ENCODE data around the gene DTNB.

DTNB gene

DNA sequence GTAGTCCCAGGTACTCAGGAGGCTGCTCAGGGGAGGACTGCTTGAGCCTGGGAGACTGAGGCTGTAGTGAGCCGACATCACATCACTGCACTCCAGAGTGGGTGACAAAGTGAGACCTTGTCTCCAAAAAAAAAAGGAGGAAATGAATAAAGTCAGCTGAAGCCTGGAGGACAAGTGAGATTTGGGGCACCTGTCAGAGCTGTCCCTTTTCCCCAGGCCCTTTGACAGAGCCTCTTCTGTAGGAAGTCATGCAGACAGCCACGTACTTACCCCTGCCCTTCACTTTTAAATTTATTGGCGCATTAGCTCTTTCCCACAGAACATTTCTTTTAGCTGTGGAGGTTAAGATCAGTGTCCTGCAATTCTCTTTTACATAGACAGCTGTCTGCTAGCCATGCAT, 180.7 kb downstream of the DTNB start:
- no peak for DNase-seq

DNA sequence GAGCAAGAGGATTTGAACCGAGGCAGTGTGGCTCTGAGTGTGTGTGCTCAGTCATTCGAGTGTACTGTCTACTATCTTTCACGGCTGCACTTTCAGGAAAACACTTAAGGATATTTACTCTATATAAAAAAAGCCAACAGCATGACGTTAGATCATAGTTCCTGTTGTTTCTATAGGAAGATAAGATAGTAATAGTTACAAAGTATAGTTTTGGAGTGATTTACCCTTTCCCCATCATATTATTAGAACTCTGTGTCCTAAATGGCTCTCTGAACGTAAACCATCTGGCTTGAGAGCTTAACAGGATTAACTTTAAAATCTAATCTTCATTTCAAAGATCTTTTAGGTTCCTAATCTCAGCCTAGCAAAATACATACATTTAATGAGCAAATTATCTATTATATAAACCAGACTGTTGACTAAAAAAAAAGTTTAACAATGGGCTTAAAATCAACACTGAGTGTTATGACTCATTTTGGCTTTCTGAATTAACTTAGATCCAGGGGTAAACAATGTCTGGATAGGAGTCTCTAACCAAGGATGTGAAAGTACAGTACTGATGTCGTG, 181.3 kb downstream of the DTNB start:
- DNase-seq, result no peak

DNA sequence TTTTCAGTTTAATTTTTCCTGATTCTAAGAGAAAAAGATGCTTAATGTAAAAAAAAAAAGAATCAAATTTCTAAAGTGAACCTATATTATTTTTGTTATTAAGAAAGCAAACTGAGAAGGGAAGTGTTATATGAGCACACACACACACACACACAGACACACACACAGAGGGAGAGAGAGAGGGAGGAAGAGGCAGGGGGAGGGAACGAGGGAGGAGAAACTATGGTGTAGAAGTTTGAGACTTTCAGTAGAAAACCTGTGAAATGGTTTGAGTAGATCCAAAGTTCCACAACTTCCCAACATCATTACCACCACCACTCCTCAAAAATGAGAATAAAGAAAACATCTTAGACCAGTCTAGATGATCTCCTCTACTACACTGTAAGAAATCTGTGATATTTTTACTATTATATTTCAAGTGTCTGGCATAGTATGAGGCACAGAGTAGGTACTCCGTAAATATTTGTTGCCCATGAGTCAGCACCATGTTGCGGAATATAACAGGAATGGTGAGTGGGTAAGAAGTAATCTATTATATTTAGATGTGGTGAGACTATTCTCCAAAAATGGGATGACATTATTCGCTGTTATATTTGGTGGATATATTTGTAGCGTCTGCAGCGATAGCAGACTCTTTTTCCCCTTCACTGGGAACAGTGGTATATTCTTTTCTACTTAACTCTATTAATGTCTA, 182.2 kb downstream of the DTNB start:
- DNase-seq, result no peak

DNA sequence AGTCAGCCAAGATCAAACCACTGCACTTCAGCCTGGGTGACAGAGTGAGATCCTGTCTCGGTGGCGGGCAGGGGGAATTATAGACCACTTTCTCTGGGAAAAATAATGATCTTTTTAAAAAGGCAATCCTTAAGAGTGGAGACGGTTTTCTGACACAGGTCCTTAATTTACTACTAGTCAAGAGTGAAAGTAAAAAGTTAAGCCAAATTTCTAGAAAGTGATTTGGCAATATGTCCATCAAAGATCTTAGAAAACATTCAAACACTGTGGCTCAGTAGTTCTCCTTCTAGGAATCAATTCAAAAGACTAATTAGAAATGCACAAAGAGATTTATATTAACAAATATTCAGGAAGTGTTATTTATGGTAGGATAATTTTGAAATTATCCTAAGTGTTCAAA, 183.2 kb downstream of the DTNB start:
- DNase-seq, result no peak

DNA sequence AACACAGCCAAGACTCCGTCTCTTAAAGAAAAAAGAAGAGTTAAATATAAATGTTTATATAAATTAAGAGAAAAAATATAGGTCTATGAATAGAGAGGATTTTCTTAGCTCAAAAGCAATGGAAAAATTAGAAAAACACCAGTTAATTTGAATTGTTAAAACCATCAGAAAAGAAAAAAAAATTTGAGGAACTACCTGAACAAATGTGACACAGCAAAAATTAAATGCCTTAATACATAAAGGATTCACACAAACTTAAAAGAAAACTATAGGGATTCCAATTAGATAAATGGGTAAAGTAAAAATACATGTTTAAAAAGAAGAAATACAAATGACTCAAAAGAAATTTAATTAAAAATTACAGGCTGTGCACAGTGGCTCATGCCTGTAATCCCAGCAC, 183.7 kb downstream of the DTNB start:
- no peak for DNase-seq

DNA sequence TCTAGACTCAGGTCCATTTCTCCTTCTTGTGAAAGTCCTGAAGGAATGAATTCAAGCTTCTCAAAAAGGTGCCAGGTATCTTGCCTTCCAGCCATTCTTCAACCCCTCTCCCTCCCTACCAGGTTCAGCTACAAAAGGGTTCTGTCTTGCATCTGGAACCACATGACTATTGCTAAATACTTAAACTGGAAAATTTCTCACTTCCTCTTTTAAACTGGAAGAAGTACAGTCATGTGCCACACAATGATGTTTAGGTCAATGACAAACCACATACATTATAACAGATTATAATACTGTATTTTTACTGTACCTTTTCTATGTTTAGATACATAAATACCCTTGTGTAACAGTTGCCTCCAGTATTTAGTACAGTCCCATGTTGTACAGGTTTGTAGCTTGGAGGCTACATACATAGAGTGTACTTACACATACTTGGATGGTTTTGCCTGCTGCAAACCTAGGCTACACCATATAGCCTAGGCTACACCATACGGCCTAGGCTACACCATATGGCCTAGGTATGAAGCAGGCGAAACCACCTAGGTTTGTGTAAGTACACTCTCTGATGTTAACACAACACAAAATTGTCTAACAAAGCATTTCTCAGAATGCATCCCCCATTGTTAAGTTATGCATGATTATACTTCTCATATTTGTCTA, 189.6 kb downstream of the DTNB start:
- DNase-seq, result no peak

DNA sequence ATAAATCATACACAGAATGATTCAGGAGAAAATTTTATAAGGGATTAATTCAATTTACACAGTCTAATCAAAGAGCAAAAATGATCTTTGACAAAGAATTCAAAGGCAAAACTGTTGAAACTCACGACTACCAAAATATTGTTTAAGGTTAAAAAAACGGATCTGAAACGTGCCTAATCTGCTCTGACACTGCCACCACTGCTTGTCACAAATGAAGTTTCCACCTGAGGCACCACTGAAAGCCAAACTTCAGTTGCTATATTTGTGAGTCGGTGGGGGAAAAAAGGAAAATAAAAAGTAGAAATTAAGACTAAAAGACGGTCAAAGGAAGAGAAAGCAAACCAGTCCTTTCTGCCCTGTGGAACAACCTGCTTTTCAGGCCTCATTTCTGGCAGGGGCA, 191.0 kb downstream of the DTNB start:
- no peak for DNase-seq

DNA sequence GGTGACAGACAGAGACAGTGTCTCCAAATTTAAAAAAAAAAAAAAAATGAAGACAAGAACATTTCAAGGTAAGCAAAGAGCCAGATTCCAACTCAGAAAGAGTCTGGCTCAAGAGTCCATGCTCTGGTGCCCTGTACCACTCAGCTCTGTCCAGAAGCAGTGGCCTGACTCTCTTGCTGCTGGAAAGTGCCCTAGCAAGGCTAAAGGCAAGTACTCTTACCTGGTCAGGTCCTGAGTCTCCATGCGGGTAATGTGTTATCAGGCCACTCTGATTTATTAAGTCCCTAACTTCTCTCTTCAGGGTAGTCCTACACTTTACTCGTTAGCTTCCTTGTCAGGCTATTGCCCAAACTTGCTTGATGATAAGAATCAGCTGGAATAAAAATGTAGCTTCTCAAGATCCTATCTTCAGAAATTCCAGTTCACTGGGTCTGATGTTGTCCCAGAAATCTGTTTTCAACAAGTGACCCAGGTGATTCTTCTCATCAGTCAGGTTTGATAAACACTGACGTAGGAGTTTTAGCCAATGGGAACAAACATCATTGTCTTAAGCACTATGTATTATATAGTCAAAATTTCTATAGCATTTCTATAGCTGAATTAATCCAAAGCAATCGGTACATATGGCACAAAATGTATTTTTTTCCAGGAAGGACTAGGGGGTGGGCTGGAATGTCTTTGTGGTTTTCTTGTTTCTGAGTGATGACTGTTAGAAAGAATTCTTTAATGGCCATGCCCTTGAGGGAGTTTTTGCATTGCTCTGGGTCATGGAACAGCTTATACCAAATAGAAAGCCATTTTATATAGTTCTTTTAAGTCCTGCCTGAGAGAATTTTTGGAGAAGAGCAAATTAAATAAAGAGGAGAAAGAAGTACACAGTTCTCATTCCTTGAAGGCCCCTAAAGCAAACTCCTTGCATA, 191.7 kb downstream of the DTNB start:
- DNase-seq, result no peak

DNA sequence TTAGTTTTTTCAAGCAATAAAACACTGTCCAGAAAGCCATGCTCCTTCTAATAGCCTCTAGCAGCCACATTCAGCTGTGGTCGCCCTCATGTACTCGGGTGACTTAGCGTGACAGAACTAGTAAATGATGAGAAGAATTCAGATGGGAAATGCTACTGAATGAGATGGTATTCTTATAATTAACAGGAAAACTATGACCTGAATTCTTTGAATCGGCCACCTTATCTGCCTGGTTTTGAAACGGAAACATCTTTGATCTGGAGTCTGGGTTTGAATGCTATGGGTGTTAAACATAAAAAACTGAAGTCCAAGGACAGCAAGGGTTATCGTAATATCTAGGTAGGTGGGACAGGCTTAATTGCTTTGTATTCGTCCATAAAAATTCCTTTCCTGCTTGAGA, 192.8 kb downstream of the DTNB start:
- DNase-seq, result no peak

DNA sequence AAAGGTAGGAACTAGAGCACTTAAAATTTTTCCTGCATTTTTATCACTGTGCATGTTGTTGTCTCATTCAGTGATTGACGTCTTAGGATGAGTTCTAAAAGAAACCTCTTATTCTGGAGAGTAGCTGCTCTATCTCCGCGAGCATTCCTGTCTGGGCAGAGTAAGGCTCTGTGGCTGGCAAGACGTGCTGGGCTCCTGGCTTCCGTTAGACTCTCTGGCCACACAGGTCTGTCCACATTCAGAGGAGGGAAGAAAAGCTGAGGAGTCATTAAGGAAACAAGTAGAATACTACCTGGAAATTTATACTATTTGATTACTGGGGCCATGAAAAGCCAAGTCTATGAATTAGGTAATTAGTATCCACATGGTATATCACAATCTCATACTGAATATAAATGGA, 193.6 kb downstream of the DTNB start:
- DNase-seq, result no peak

DNA sequence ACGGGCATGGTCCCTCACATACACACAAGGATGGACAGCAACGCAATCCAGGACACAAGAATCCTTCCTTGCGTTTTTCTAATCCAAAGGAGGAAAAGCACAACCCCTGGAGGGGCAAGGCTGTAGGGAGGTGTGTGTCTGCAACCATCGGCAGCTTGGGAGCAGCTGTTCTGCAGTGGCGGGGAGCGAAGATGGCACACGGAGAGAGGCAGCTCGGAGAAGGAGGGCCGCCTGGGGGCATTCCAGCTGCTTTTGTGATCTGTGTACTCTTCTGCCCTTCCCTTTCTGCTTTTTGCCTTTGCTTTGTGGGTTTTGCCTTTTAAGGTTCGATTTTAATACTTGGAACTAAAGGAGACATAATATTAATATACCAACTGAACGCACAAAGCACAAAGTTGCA, 194.6 kb downstream of the DTNB start:
- no peak for DNase-seq

DNA sequence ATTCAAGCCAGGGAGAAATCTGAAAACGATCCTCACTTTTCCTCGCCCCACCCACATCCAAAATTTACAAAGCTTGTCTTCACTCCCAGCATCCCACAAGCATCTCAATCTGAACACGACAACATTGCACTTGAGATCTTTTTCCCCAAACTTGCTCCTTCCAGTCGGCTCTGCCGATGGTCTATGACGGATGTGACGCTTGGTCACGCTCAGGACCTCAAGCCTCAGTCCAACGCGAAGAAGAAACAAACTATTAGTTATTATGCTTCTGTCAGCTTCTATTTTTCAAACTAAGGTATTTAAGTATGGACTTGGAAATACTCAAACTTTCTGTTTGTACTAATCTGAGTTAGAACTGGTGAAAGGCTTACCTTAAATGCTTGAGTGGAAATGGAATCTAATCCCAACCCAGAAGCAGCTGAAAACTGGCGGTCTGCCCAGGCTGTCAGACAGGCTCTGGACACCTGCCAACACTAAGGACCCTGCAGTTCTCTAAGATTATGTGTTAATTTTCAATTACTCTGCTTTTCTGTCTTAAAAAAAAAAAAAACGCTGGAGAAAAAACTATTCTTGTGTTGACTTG, 199.5 kb downstream of the DTNB start:
- DNase-seq, result no peak

DNA sequence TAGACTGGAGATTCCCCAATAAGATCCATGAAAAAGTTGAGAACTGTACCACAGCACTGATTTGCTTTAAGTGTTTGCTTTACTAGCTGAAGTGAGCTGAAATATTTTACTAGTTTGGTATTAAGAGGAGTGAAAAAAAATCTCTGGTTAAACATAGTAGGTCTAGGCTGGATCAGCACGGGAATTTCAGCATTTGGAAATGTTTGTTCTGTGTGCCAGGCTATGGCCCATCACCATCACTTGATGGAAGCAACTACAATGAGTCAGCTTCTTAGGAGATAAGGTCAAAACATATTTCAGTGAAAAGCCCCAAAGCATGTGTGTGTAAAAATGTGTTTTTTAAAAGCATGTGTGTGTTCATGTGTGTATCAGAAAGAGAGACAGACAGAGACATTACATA, 200.2 kb downstream of the DTNB start:
- no peak for DNase-seq

DNA sequence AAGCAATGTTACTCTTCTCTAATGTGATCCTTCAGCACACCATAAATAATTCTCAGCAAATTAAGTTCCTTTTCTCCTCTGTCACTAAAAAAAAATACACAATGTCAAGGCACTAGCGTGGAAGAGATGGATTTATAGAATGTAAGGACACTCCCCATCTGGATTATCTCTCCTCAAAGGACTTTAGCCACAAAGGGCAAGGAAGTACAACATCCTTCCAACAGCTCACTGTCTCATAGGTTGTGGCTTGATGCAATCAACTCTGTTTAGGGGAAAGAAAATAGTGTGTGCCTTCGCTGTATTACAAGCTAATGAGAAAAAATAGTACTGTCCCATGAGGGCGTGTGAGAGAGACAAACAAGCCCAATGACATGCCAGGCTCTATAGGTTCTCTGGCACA, 202.6 kb downstream of the DTNB start:
- no peak for DNase-seq

DNA sequence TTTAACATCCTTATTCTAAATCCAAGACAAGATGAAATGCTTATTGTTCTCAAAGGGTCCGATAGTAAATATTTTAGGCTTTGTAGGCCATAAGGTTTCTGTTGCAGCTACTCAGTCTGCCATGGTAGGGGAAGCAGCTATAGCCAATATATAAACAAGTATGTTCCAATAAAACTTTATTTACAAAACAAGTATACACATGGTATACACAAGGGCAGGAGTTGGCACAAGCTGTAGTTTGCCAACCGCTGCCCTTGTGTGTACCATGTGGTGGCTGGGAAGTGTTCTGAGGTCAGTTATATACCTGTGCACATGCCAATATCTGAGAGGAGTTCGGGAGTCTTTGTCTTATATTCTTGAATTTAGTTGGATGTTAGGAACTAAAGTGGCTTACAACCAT, 205.6 kb downstream of the DTNB start:
- DNase-seq, result no peak

DNA sequence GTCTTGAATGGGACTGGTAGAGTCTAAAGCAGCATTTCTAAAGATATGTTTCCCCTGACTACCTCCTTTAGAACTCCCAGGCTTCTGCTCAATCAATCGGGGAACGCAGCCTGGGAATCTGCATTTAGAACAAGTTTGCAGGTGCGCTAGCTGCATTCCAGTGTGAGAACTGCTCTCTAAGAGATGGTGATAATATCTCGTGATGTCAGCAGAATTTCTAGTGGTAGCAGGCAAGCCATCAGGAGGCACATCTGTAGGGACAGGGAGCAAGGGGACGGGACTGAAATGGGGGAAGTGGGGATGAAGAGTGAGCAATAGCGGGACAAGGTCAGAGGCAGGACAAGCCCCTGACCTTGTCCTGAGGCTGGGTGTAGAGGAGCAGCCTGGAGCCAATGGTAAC, 211.4 kb downstream of the DTNB start:
- DNase-seq, result no peak

DNA sequence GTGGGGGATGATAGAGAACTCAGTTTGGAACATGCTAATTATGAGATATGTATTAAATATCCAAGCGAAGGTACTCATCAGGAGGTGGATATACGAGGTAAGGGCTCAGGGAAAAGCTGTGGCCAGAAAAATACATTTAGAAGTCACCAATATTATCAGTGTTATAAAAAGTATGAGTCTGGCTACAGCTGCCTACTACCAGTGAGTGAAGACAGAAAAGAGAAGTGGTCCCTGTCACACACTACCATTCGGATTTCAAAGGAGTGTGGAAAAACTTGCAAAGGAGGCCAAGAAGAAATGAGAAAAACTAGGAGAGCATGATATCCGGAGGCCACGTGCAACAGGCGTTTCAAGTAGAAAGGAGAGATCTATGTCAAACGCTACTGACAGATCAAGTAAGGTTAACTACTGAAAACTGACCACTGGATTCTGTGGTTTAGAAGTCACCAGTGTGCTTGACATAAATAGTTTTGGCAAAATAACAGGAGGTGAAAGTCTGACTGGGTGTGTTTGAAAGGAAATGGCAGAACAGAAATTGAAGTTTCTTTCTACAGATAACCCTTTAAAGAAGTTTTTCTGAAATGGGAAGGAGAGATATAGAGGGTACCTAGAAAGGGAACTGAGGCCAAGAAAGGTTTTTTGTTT, 213.0 kb downstream of the DTNB start:
- no peak for DNase-seq

DNA sequence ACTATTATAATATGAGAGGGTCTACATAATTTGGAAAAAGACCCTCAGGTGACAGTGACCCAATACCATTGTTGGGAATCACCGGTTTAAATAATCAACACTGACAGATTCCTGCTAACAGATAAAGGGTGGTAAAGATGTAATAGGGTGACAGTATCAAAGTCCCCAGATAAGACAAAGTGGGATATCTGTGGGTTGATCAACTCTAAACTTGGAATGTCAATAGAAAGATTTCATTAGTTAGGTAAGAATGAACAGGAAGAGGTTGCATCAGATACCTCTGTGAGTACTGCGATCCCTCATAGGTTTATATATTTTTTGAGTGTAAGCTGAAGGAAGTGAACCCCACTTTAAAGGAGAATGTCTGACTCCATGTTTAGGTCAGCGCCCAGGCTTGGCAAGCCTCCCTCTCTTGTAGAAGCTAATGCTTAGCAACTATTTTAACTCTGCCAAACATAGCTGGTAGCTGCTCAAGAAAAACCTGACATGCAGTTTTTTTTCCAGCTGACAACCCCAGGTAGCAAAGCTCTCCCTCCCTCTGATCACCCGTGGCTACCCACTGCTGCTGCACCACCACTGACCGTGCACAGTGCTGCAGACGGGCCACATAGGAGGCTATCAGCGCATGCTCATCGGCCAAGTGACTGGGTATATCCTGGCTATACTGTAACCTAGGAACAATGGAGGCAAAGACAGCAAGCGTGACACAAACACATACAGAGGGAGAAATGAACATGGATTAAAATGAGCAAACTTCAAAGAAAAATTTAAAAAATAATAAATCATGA, 218.4 kb downstream of the DTNB start:
- no peak for DNase-seq

DNA sequence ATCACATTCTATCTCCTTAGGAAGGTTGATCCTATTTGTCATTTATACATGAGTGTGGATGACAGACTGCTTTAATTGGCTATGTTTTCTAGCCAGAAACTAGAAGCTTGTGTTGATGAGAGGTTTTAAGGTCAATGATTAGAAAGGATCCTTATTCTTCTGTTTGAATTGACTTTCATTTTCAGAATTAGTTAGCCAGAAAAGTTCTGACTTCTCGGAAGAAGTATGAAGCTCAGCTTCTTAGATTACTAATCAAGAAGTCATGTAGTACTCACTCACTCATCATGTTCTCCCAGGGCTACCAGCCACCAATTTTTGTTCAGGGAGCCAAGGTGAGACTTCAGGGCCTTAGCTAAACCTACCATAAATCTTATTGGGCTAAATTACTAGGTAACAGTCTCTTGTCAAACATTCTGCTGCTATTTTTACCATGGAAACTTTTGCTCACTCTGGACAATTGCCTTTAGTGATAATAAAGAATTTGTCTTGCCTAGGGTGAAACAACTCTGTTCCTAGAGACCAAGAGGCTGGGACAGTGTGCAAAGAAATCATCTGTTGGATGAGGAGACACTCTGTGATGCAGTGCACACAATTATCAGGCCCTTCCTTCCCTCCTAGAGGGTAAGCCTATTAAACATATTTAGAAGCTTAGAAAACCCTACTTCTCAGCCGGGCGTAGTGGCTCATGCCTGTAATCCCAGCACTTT, 220.0 kb downstream of the DTNB start:
- DNase-seq, result no peak

DNA sequence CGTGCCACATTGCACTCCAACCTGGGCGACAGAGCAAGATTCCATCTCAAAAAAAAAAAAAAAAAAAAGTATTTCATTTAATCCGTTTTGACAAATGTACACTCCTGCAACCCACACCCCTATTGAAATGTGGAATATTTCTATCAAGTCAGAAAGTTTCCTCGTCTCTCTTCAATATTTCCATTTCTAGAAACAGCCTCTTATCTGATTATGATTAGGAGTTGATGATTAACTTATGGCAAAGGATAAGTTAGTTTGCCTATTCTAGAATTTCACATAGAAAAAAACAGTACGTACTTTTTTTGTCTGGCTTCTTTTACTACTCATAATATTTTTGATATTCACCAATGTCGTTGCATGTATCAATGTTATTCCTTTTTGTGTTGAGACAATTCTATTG, 224.6 kb downstream of the DTNB start:
- DNase-seq, result no peak

DNA sequence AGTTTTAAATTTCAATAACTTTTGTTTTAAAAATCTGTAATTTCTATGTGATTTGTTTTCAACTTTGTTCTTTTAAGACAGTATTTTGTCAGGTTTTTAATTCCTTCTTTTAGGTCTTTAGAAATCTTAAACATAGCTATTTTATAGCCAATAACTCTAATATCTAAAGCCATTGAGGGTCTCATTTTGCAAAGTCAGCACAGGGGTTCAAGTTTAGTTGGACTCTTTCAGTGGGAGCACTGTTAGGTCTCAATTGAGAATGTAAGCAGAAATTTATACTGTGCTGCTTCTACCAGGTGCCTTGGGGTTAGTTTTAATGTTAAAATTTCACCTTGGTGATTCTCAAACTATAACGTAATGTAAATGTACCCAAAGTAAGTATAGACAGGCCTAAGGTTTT, 226.4 kb downstream of the DTNB start:
- DNase-seq, result no peak
